Ishikawa (cell line): Measurements from ENCODE around the gene PAQR3.

Experiments
- EP300 ChIP-seq: IDR thresholded peaks from 2 replicates; pipeline ENCODE4 v1.6.1; 2012; ENCODE audit warnings: borderline replicate concordance
- RAD21 ChIP-seq: IDR thresholded peaks from 2 replicates; pipeline ENCODE4 v1.6.1; 2012; ENCODE audit warnings: low read depth
- YY1 ChIP-seq: IDR thresholded peaks from 2 replicates; pipeline ENCODE4 v1.6.1; 2012; ENCODE audit warnings: low read depth
- TF ChIP-seq, protein P1 (sequence below): IDR thresholded peaks from 2 replicates; pipeline ENCODE4 v1.6.1; 2012; ENCODE audit warnings: low read depth, mild to moderate bottlenecking

DNA sequence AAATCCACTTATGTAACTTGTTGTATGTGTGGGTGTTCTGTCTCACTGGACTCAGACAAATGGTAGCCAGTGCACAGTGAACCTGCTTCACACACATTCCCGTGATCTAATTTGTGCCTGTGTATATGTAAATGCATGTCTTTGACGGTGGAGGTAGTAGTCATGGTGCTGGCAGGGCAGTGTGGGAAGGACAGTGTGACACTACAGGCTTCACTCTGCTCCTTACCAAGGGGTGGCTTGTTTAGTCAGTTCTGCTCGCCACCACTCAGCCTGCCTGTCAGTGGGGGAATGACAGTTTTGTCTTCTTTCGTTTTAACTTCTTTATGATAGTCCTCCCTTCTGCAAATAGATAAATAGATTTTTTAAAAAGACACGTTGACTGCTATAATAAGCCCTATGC, 17.7 kb upstream of the PAQR3 start:
- TF ChIP-seq YY1 (no peak), RAD21 (no peak), EP300 (no peak)
- TF ChIP-seq, protein P1, sequence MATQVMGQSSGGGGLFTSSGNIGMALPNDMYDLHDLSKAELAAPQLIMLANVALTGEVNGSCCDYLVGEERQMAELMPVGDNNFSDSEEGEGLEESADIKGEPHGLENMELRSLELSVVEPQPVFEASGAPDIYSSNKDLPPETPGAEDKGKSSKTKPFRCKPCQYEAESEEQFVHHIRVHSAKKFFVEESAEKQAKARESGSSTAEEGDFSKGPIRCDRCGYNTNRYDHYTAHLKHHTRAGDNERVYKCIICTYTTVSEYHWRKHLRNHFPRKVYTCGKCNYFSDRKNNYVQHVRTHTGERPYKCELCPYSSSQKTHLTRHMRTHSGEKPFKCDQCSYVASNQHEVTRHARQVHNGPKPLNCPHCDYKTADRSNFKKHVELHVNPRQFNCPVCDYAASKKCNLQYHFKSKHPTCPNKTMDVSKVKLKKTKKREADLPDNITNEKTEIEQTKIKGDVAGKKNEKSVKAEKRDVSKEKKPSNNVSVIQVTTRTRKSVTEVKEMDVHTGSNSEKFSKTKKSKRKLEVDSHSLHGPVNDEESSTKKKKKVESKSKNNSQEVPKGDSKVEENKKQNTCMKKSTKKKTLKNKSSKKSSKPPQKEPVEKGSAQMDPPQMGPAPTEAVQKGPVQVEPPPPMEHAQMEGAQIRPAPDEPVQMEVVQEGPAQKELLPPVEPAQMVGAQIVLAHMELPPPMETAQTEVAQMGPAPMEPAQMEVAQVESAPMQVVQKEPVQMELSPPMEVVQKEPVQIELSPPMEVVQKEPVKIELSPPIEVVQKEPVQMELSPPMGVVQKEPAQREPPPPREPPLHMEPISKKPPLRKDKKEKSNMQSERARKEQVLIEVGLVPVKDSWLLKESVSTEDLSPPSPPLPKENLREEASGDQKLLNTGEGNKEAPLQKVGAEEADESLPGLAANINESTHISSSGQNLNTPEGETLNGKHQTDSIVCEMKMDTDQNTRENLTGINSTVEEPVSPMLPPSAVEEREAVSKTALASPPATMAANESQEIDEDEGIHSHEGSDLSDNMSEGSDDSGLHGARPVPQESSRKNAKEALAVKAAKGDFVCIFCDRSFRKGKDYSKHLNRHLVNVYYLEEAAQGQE = no peak
